Fibroblast of lung (primary cell): ENCODE measurements around the gene FBN1. TPM values are rescaled to one million over a fixed set of nuclear protein-coding genes. Genes with fewer than 3 reads are reported as not detected.

Experiments used
- DNase-seq, 2 donors: peaks; one replicate each; pipeline versions ENCODE4 v3.0.0 to v3.0.0-alpha.2; 2010; ENCODE audit warnings: low read depth in 2 of 2
- H2AFZ ChIP-seq: 2 replicates; pipeline ENCODE4 v1.5.1; 2012; ENCODE audit warnings: low read length, control low read depth, inconsistent platforms
- H3K27ac ChIP-seq: 2 replicates; pipeline ENCODE4 v1.5.1; 2011; ENCODE audit warnings: low read length, control low read depth; ENCODE audit not compliant: insufficient read depth
- H3K27me3 ChIP-seq: 2 replicates; pipeline ENCODE4 v1.5.1; 2011; ENCODE audit warnings: mild to moderate bottlenecking, low read length; ENCODE audit not compliant: control insufficient read depth, insufficient read depth
- H3K36me3 ChIP-seq: 2 replicates; pipeline ENCODE4 v1.5.1; 2011; ENCODE audit warnings: low read length; ENCODE audit not compliant: control insufficient read depth, insufficient read depth
- H3K4me1 ChIP-seq: 2 replicates; pipeline ENCODE4 v1.5.1; 2011; ENCODE audit warnings: low read length; ENCODE audit not compliant: control insufficient read depth, insufficient read depth; ENCODE audit errors: extremely low read depth
- H3K4me2 ChIP-seq: 2 replicates; pipeline ENCODE4 v1.5.1; 2011; ENCODE audit warnings: low read length, control low read depth; ENCODE audit not compliant: insufficient read depth; ENCODE audit errors: extremely low read depth
- H3K4me3 ChIP-seq, 4 experiments: fragments of 200-600 bp in 1 of 4; sonication (generic) in 1 of 4; replicated peaks in 1 of 4; 2 replicates each; pipeline ENCODE4 v1.5.1; 2011 to 2016; ENCODE audit warnings: low read length in 4 of 4, low read depth in 3 of 4, mild to moderate bottlenecking in 3 of 4, control low read depth in 2 of 4, inconsistent platforms in 1 of 4, mixed read lengths in 1 of 4; ENCODE audit not compliant: insufficient read depth in 1 of 4; ENCODE audit errors: control extremely low read depth in 1 of 4
- H3K79me2 ChIP-seq: 2 replicates; pipeline ENCODE4 v1.5.1; 2012; ENCODE audit warnings: mild to moderate bottlenecking, low read length, inconsistent platforms; ENCODE audit not compliant: control insufficient read depth, insufficient read depth
- H3K9ac ChIP-seq: 2 replicates; pipeline ENCODE4 v1.5.1; 2011; ENCODE audit warnings: mild to moderate bottlenecking, low read length, control low read depth; ENCODE audit not compliant: insufficient read depth
- H3K9me3 ChIP-seq: 2 replicates; pipeline ENCODE4 v1.5.1; 2012; ENCODE audit warnings: low read depth, low read length; ENCODE audit not compliant: control insufficient read depth, insufficient read depth
- H4K20me1 ChIP-seq: 2 replicates; pipeline ENCODE4 v1.5.1; 2011; ENCODE audit warnings: low read length; ENCODE audit not compliant: control insufficient read depth, insufficient read depth; ENCODE audit errors: extremely low read depth
- EZH2 ChIP-seq: IDR thresholded peaks from 2 replicates; pipeline ENCODE4 v1.5.1; 2012; ENCODE audit warnings: low read length, control low read depth, mild to moderate bottlenecking; ENCODE audit errors: missing control alignments
- polyA plus RNA-seq, 2 donors: library from polyadenylated mRNA; depleted of rRNA in 1 of 2; stranded (reverse) in 1 of 2; unstranded in 1 of 2; fragments of >200 nt; gene quantifications; 2 replicates each; pipeline ENCODE4 v1.2.1, GENCODE V29; 2011 to 2012; ENCODE audit warnings: missing spikeins in 1 of 2
- total RNA-seq: library from RNA; depleted of rRNA; stranded (reverse); fragments of >200 nt; gene quantifications from 2 replicates; pipeline ENCODE4 v1.2.1, GENCODE V29; 2014
- TF ChIP-seq, protein P1 (sequence below), 2 donors: IDR thresholded peaks in 1 of 2; conservative IDR thresholded peaks in 1 of 2; 1 replicate in 1 of 2; 2 replicates in 1 of 2; pipeline ENCODE4 v1.5.1; 2011 to 2012; ENCODE audit warnings: low read length in 2 of 2, control low read depth in 1 of 2, inconsistent platforms in 1 of 2, low read depth in 1 of 2, mild to moderate bottlenecking in 1 of 2

FBN1 gene
- total and polyA plus RNA-seq, 2 donors (not counting 1 experiment from before 2014, with no cell fraction given) = 368 to 446 TPM

DNA sequence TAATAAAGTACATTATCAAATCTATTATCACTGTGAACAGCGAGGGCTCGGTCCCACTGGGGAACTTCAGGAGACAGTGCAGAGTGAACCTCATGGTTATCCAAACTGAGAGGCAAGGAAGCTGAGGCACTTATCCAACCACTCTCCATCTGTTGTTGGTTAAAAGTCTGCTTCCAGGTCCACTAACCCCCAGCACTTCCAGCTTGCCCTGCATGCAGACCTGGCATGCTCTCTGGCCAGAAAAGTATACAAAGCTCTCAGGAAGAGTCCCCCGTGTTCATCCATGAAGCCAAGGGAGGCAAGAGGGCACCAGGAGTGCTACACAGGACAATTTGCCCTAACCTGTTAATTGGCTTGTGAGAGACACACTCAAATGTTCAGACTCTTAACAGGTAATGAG is 36.0 kb downstream of the FBN1 start:
- Histone ChIP-seq H4K20me1 (no peaks in the 10 kb centered on the region), H3K27me3 (no peaks in the 10 kb centered on the region), H3K79me2 (peaks cover 23% of the 10 kb centered on the region), H3K9ac (no peak overlapping the region), H3K27ac (no peak overlapping the region), H3K36me3 (no peaks in the 10 kb centered on the region), H3K4me3 (no peak overlapping the region), H3K4me2 (peak overlapping the region; percentile 7), H3K4me1 (peaks cover under 1% of the 10 kb centered on the region), H3K9me3 (no peaks in the 10 kb centered on the region), H2AFZ (no peak overlapping the region)
- no peak for DNase-seq
- TF ChIP-seq, protein P1, sequence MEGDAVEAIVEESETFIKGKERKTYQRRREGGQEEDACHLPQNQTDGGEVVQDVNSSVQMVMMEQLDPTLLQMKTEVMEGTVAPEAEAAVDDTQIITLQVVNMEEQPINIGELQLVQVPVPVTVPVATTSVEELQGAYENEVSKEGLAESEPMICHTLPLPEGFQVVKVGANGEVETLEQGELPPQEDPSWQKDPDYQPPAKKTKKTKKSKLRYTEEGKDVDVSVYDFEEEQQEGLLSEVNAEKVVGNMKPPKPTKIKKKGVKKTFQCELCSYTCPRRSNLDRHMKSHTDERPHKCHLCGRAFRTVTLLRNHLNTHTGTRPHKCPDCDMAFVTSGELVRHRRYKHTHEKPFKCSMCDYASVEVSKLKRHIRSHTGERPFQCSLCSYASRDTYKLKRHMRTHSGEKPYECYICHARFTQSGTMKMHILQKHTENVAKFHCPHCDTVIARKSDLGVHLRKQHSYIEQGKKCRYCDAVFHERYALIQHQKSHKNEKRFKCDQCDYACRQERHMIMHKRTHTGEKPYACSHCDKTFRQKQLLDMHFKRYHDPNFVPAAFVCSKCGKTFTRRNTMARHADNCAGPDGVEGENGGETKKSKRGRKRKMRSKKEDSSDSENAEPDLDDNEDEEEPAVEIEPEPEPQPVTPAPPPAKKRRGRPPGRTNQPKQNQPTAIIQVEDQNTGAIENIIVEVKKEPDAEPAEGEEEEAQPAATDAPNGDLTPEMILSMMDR (conservative IDR thresholded peaks at IDR 0.05 in 1 of 2, IDR thresholded peaks at IDR 0.05 in 1 of 2; ENCODE audit: low read depth in 1 of 2, low read length in 2 of 2) = no peak
- TF ChIP-seq EZH2 = no peak

DNA sequence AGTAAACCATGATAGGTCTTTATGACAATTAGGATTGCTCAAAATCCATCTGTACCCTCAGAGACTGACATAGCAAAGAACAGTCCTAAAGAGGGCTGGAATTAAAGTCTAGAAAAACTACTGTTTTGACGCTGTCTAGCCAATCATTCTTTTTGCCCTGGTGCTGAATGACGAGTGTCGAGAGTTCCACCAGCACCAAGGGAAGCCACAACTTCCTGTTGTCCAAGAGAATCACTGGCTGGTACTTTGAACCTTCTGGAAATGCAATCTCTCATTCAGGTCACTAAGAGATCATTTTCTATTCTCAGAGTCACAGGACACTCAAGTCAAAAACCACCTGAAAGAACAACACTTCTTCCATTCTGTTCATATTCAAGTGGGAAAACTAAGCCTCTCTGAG is 37.7 kb downstream of the FBN1 start:
- H3K9ac ChIP-seq = no peak overlapping the region
- H4K20me1 ChIP-seq = no peaks in the 10 kb centered on the region
- no peak overlapping the region for H3K4me3 ChIP-seq
- H3K4me1 ChIP-seq = peaks cover 14% of the 10 kb centered on the region
- no peak for TF ChIP-seq EZH2
- TF ChIP-seq, protein P1 (conservative IDR thresholded peaks at IDR 0.05 in 1 of 2, IDR thresholded peaks at IDR 0.05 in 1 of 2; ENCODE audit: low read depth in 1 of 2, low read length in 2 of 2) = no peak
- peaks cover 27% of the 10 kb centered on the region for H3K79me2 ChIP-seq
- no peaks in the 10 kb centered on the region for H3K9me3 ChIP-seq
- peaks cover 1% of the 10 kb centered on the region for H3K36me3 ChIP-seq
- H3K4me2 ChIP-seq = no peak overlapping the region
- no peak overlapping the region for H3K27ac ChIP-seq
- H2AFZ ChIP-seq = no peak overlapping the region
- no peaks in the 10 kb centered on the region for H3K27me3 ChIP-seq
- DNase-seq = no peak

DNA sequence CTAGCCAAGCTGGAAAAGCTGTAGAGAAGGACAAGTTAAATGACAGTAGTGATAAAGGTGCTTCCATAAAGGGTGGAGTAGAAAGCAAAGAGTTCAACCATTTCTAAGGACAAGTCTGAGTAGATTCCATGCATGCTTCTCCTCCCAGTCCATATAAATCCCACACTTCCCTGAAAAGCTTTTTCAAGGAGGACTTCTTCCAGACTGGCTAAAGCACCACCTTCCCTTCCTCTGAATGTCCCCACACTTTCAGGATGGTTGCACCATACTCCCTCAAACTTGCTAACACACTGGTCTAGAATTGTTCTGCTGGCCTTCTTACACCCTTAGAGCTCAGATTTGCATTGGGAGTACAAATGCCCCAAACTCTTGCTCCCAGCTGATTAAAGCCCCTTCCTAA is 40.9 kb downstream of the FBN1 start:
- H2AFZ ChIP-seq = no peak overlapping the region
- H3K36me3 ChIP-seq = peaks cover 3% of the 10 kb centered on the region
- no peak overlapping the region for H3K4me3 ChIP-seq
- peaks cover 26% of the 10 kb centered on the region for H3K79me2 ChIP-seq
- no peaks in the 10 kb centered on the region for H3K27me3 ChIP-seq
- TF ChIP-seq EZH2 = no peak
- TF ChIP-seq, protein P1 (conservative IDR thresholded peaks at IDR 0.05 in 1 of 2, IDR thresholded peaks at IDR 0.05 in 1 of 2; ENCODE audit: low read depth in 1 of 2, low read length in 2 of 2) = no peak
- DNase-seq = no peak
- H3K4me2 ChIP-seq = peak overlapping the region; percentile 16
- peak overlapping the region; percentile 9 for H3K27ac ChIP-seq
- H4K20me1 ChIP-seq = no peaks in the 10 kb centered on the region
- H3K9ac ChIP-seq = no peak overlapping the region
- no peaks in the 10 kb centered on the region for H3K9me3 ChIP-seq
- peaks cover 17% of the 10 kb centered on the region for H3K4me1 ChIP-seq
